ENCODE measurements around the gene NPIPA3.
"Not testable (repeated sequence)": the region's sequence is repeated elsewhere in the genome, so short reads cannot be mapped to it uniquely, and the experiment has no call there.

Gene NPIPA3

DNA sequence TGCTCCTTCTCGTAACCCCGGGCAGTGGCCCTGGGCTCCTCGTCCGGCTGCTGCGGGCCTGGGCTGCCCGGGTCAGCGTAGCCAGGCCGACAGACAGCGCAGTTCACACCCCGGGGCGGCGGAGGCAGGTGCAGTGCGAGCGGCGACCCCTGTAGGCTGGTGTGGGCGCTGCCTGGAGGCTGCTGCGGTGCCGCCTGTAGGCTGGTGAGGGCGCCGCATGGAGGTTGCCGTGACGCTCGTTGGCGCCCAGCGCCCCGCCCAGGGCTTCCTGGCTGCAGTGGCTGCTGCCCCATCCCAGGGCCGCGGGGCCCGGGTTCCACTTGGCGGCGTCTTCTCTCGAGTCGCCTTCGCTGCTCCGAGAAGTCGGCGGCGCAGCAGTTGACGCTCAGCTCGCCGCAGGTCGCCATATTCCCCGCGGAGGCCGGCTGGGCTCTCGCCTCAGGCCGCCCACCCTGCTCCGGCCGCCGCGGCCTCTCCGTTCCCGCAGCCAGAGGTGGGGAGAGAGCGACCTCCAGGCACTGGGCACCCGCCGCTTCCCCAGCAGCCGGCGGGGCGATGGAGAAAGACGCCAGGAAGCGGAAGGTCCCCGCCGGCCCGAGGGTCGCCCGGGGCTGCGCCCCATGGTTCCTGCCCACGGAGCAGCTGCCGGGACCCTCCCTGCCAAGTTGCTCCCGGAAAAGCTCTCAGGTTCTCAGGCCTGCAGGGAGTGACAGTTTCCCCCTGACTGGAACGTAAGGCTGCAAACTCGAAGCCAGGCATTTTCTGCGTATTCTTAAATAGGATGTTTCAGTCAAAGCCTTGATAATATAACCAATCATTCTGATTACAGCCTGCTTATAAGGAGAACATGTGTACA, 39.3 kb downstream of the NPIPA3 start, which contains the start of gene NPIPA2:
TSS of gene NPIPA2 (plus strand) at position 261 of the 856 bp plus-strand sequence. CDS start 5,533 bp downstream, outside the sequence.
- DNase-seq: not testable (repeated sequence)

DNA sequence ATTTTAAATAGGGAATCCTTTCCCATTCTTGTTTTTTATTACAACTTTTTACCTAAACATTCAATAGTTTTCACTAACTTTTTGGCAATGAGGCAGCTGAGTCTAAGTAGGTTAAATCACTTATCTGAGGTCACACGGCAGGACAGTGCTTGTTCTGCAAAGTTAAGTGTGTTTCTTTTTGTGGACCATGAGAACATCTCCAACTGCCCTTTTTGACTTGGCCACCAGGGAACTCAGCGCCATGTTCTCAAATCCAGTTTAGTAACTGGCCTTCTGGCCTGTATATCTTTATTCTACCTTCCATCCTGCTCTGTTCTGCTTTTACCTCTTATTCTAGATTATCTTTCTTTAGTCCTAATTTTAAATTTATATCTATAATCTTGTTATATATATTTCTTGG, 70.4 kb downstream of the NPIPA3 start:
- not testable (repeated sequence) for DNase-seq

DNA sequence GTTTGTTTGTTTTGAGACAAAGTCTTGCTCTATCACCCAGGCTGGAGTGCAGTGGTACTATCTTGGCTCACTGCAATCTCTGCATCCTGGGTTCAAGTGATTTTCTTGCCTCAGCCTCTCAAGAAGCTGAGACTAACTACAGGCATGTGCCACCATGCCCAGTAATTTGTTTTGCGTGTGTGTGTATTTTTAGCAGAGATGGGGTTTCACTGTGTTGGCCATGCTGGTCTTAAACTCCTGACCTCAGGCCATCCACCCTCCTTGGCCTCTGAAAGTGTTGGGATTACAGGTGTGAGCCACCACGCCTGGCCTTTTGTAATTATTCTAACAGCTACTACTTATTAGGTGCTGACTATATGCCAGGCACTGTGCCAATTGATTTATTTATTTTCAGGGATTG, 72.4 kb downstream of the NPIPA3 start:
- not testable (repeated sequence) for DNase-seq
